T-cell (primary cell): ENCODE data around the gene CTNND2. TPM values are rescaled to one million over a fixed set of nuclear protein-coding genes. Genes with fewer than 3 reads are reported as not detected.

Experiments
- ATAC-seq, 4 experiments: fragments of 200-7000 bp in 3 of 4; fragments of 150-1000 bp in 1 of 4; cut with Tn5 transposase; replicated peaks in 1 of 4; 1 replicate in 3 of 4; 2 replicates in 1 of 4; pipeline ENCODE4 v1.10.0; 2021; ENCODE audit warnings: moderate library complexity in 3 of 4, mild to moderate bottlenecking in 2 of 4, moderate number of reproducible peaks in 1 of 4
- CTCF ChIA-PET, 2 donors: fragments of 300-600 bp; sonication (Branson Sonifier 250); formaldehyde crosslinking; loops; one replicate each; lab custom pipeline; 2022; ENCODE audit warnings: antibody characterized with exemption in 2 of 2; lab: Charles Lee
- POLR2A ChIA-PET, 2 donors: fragments of 300-600 bp; sonication (Branson Sonifier 250); formaldehyde crosslinking; loops; one replicate each; lab custom pipeline; 2022; ENCODE audit warnings: antibody characterized with exemption in 2 of 2; lab: Charles Lee
- DNase-seq, 35 experiments: peaks; one replicate each; pipeline versions ENCODE4 v3.0.0 to v3.0.0-alpha.2; 2013 to 2023
- H3K27ac ChIP-seq: one replicate; pipeline ENCODE4 v1.5.1; 2013; ENCODE audit warnings: low read length
- H3K27me3 ChIP-seq, 2 experiments: replicated peaks in 1 of 2; 1 replicate in 1 of 2; 2 replicates in 1 of 2; pipeline versions ENCODE4 v1.6.1 to v1.7.0; 2013; ENCODE audit warnings: low read length in 1 of 2, mixed read lengths in 1 of 2; ENCODE audit not compliant: control insufficient read depth in 2 of 2, insufficient read depth in 2 of 2; ENCODE audit errors: extremely low read depth in 1 of 2
- H3K36me3 ChIP-seq, 2 donors: 1 replicate in 1 of 2; 2 replicates in 1 of 2; pipeline versions ENCODE4 v1.6.1 to v1.7.0; 2013; ENCODE audit warnings: low read length in 1 of 2; ENCODE audit not compliant: control insufficient read depth in 2 of 2, insufficient read depth in 1 of 2; ENCODE audit errors: extremely low read depth in 1 of 2
- H3K4me1 ChIP-seq, 2 experiments: 1 replicate in 1 of 2; 2 replicates in 1 of 2; pipeline versions ENCODE4 v1.6.1 to v1.7.0; 2013; ENCODE audit warnings: low read length in 2 of 2, mixed read lengths in 1 of 2; ENCODE audit not compliant: insufficient read depth in 2 of 2, control insufficient read depth in 1 of 2; ENCODE audit errors: extremely low read depth in 1 of 2
- H3K4me3 ChIP-seq, 2 donors: 1 replicate in 1 of 2; 2 replicates in 1 of 2; pipeline versions ENCODE4 v1.5.1 to v1.7.0; 2013; ENCODE audit warnings: mild to moderate bottlenecking in 2 of 2, low read length in 1 of 2, moderate library complexity in 1 of 2; ENCODE audit not compliant: control insufficient read depth in 1 of 2; ENCODE audit errors: extremely low read depth in 1 of 2
- H3K9me3 ChIP-seq: 2 replicates; pipeline ENCODE4 v1.7.0; 2013
- H3K27ac Mint-ChIP-seq, 2 donors: one replicate each; pipeline ENCODE4 v1.8.0; 2020 to 2021; ENCODE audit warnings: mild to moderate bottlenecking in 2 of 2, mixed read lengths in 2 of 2
- H3K27me3 Mint-ChIP-seq, 2 donors: one replicate each; pipeline ENCODE4 v1.8.0; 2021 to 2022; ENCODE audit warnings: mixed read lengths in 2 of 2
- H3K36me3 Mint-ChIP-seq: one replicate; pipeline ENCODE4 v1.8.0; 2021; ENCODE audit warnings: mixed read lengths
- H3K4me1 Mint-ChIP-seq, 3 donors: one replicate each; pipeline ENCODE4 v1.8.0; 2020 to 2022; ENCODE audit warnings: mixed read lengths in 3 of 3, mild to moderate bottlenecking in 1 of 3
- H3K4me3 Mint-ChIP-seq, 3 donors: one replicate each; pipeline ENCODE4 v1.8.0; 2020 to 2022; ENCODE audit warnings: mild to moderate bottlenecking in 3 of 3, mixed read lengths in 3 of 3, moderate library complexity in 3 of 3
- H3K9me3 Mint-ChIP-seq, 3 donors: one replicate each; pipeline ENCODE4 v1.8.0; 2020 to 2022; ENCODE audit warnings: mixed read lengths in 3 of 3
- WGBS: methylation state at CpG from one replicate; pipeline ENCODE4 v1.1.5; 2013; ENCODE audit warnings: missing lambda C conversion rate; ENCODE audit not compliant: insufficient coverage; 5-methylcytosine and 5-hydroxymethylcytosine counted together
- total RNA-seq, 35 experiments: library from RNA in 6 of 35; stranded (reverse) in 6 of 35; fragments of 120-200 nt in 1 of 35; gene quantifications; one replicate each; pipeline versions ENCODE4 v1.2.1 to v1.2.4 and lab custom pipeline; 2013 to 2026

CTNND2 gene
- total RNA-seq, 5 donors from 2014 or later (not counting 1 experiment from before 2014, with no cell fraction given) = 0.22 TPM; not detected in 4

- no peak for ATAC-seq
- H3K27me3 Mint-ChIP-seq = peaks cover 3 to 8% of the 10 kb centered on the region in 2 donors
- H3K4me1 Mint-ChIP-seq = no peaks in the 10 kb centered on the region
- WGBS = 33% methylated on average over 1 of the region's 3 CpGs
- POLR2A ChIA-PET = no interaction called here
- no peaks in the 10 kb centered on the region for H3K9me3 Mint-ChIP-seq
- Histone ChIP-seq H3K4me3 (no peak overlapping the region), H3K4me1 (no peaks in the 10 kb centered on the region), H3K9me3 (no peaks in the 10 kb centered on the region), H3K27ac (no peak overlapping the region), H3K27me3 (peaks cover 0 to 12% of the 10 kb centered on the region in 2 experiments), H3K36me3 (no peaks in the 10 kb centered on the region)
- H3K36me3 Mint-ChIP-seq = no peaks in the 10 kb centered on the region
- CTCF ChIA-PET = no interaction called here
- no peak overlapping the region for H3K27ac Mint-ChIP-seq
- no peak overlapping the region for H3K4me3 Mint-ChIP-seq
- DNase-seq = no peak
Observed at GRCh38 chr5:10981932-10982331, 922.3 kb downstream of the CTNND2 start.

GRCh38 chr5:10977011-10977410, 927.2 kb downstream of the CTNND2 start:
- Histone ChIP-seq H3K4me3 (no peak overlapping the region), H3K27me3 (peaks cover 0 to 6% of the 10 kb centered on the region in 2 experiments), H3K9me3 (no peaks in the 10 kb centered on the region), H3K4me1 (no peaks in the 10 kb centered on the region), H3K27ac (no peak overlapping the region), H3K36me3 (no peaks in the 10 kb centered on the region)
- no peaks in the 10 kb centered on the region for H3K36me3 Mint-ChIP-seq
- ChIA-PET POLR2A (no interaction called here), CTCF (no interaction called here)
- H3K4me3 Mint-ChIP-seq = no peak overlapping the region
- no peaks in the 10 kb centered on the region for H3K9me3 Mint-ChIP-seq
- ATAC-seq (no peak), DNase-seq (no peak)
- peaks cover 0 to 4% of the 10 kb centered on the region in 2 donors for H3K27me3 Mint-ChIP-seq
- WGBS = 59% methylated on average over 4 of the region's 5 CpGs
- H3K27ac Mint-ChIP-seq = no peak overlapping the region
- H3K4me1 Mint-ChIP-seq = no peaks in the 10 kb centered on the region

- no peak for DNase-seq
- 0% methylated on average over 2 of the region's 4 CpGs for whole genome bisulfite sequencing
- Mint-ChIP-seq H3K36me3 (no peaks in the 10 kb centered on the region), H3K27me3 (peaks cover 0 to 4% of the 10 kb centered on the region in 2 donors), H3K4me3 (no peak overlapping the region), H3K27ac (no peak overlapping the region), H3K9me3 (no peaks in the 10 kb centered on the region), H3K4me1 (no peaks in the 10 kb centered on the region)
- CTCF ChIA-PET = no interaction called here
- Histone ChIP-seq H3K9me3 (no peaks in the 10 kb centered on the region), H3K4me3 (no peak overlapping the region), H3K4me1 (no peaks in the 10 kb centered on the region), H3K27me3 (peaks cover 0 to 6% of the 10 kb centered on the region in 2 experiments), H3K36me3 (no peaks in the 10 kb centered on the region), H3K27ac (no peak overlapping the region)
- POLR2A ChIA-PET = no interaction called here
- no peak for ATAC-seq
Observed at GRCh38 chr5:10975945-10976344, 928.3 kb downstream of the CTNND2 start.

GRCh38 chr5:10974850-10975249, 929.4 kb downstream of the CTNND2 start:
- no CpG with 5 or more reads among the region's 2 CpGs for WGBS
- ChIA-PET POLR2A (no interaction called here), CTCF (no interaction called here)
- Histone ChIP-seq H3K27me3 (peaks cover 0 to 6% of the 10 kb centered on the region in 2 experiments), H3K36me3 (no peaks in the 10 kb centered on the region), H3K27ac (no peak overlapping the region), H3K9me3 (no peaks in the 10 kb centered on the region), H3K4me3 (no peak overlapping the region), H3K4me1 (no peaks in the 10 kb centered on the region)
- Mint-ChIP-seq H3K36me3 (no peaks in the 10 kb centered on the region), H3K27ac (no peak overlapping the region), H3K9me3 (no peaks in the 10 kb centered on the region), H3K4me1 (no peaks in the 10 kb centered on the region), H3K27me3 (peaks cover 0 to 4% of the 10 kb centered on the region in 2 donors), H3K4me3 (no peak overlapping the region)
- DNase-seq = no peak
- no peak for ATAC-seq

- 86% methylated on average over 13 of the region's 14 CpGs for WGBS
- ATAC-seq (no peak), DNase-seq (no peak)
- H3K36me3 Mint-ChIP-seq = no peaks in the 10 kb centered on the region
- H3K27me3 Mint-ChIP-seq = no peaks in the 10 kb centered on the region
- no peak overlapping the region for H3K27ac ChIP-seq
- H3K9me3 ChIP-seq = no peaks in the 10 kb centered on the region
- no peaks in the 10 kb centered on the region for H3K4me1 ChIP-seq
- H3K4me1 Mint-ChIP-seq = no peaks in the 10 kb centered on the region
- H3K9me3 Mint-ChIP-seq = no peaks in the 10 kb centered on the region
- H3K36me3 ChIP-seq = no peaks in the 10 kb centered on the region
- CTCF ChIA-PET = no interaction called here
- no peak overlapping the region for H3K4me3 ChIP-seq
- no peak overlapping the region for H3K4me3 Mint-ChIP-seq
- POLR2A ChIA-PET = no interaction called here
- H3K27ac Mint-ChIP-seq = no peak overlapping the region
- H3K27me3 ChIP-seq = peaks cover 0 to 4% of the 10 kb centered on the region in 2 experiments
Observed at GRCh38 chr5:10973316-10973715, 930.9 kb downstream of the CTNND2 start.

- Histone ChIP-seq H3K27me3 (peaks cover 0 to 4% of the 10 kb centered on the region in 2 experiments), H3K36me3 (no peaks in the 10 kb centered on the region), H3K4me3 (no peak overlapping the region), H3K4me1 (no peaks in the 10 kb centered on the region), H3K27ac (no peak overlapping the region), H3K9me3 (no peaks in the 10 kb centered on the region)
- peaks cover 3% of the 10 kb centered on the region for H3K36me3 Mint-ChIP-seq
- H3K4me3 Mint-ChIP-seq = no peak overlapping the region
- CTCF ChIA-PET = no interaction called here
- no peak for ATAC-seq
- H3K27ac Mint-ChIP-seq = no peak overlapping the region
- 74% methylated on average over 3 of the region's 8 CpGs for WGBS
- DNase-seq = no peak
- POLR2A ChIA-PET = no interaction called here
- no peaks in the 10 kb centered on the region for H3K9me3 Mint-ChIP-seq
- H3K27me3 Mint-ChIP-seq = peaks cover 0 to 3% of the 10 kb centered on the region in 2 donors
- H3K4me1 Mint-ChIP-seq = no peaks in the 10 kb centered on the region
Observed at GRCh38 chr5:10969684-10970180, 934.5 kb downstream of the CTNND2 start.

- ATAC-seq (no peak), DNase-seq (no peak)
- CTCF ChIA-PET = no interaction called here
- 50% methylated on average over 2 of the region's 6 CpGs for WGBS
- POLR2A ChIA-PET = no interaction called here
- Mint-ChIP-seq H3K4me3 (no peak overlapping the region), H3K4me1 (peaks cover 7 to 21% (median 17%) of the 10 kb centered on the region in 3 donors), H3K36me3 (peaks cover 5% of the 10 kb centered on the region), H3K9me3 (peaks cover 0 to 2% (median 1%) of the 10 kb centered on the region in 3 donors), H3K27ac (peak overlapping the region in 1 of 2 donors; percentile 8), H3K27me3 (peaks cover 0 to 3% of the 10 kb centered on the region in 2 donors)
- Histone ChIP-seq H3K27me3 (no peaks in the 10 kb centered on the region), H3K9me3 (no peaks in the 10 kb centered on the region), H3K4me1 (peaks cover 0 to 8% of the 10 kb centered on the region in 2 experiments), H3K4me3 (no peak overlapping the region), H3K27ac (no peak overlapping the region), H3K36me3 (no peaks in the 10 kb centered on the region)
Observed at GRCh38 chr5:10964806-10965205, 939.4 kb downstream of the CTNND2 start.
